Fibroblast of skin of scalp (primary cell): ENCODE results near the gene AP1S3. TPM values are rescaled to one million over a fixed set of nuclear protein-coding genes. Genes with fewer than 3 reads are reported as not detected.
"Not testable (repeated sequence)": the region's sequence is repeated elsewhere in the genome, so short reads cannot be mapped to it uniquely, and the experiment has no call there.

ENCODE experiments used
- DNase-seq: peaks from one replicate; pipeline ENCODE4 v3.0.0-alpha.2; 2013
- polyA plus RNA-seq, 2 experiments: library from polyadenylated mRNA; unstranded; fragments of 120-200 nt; gene quantifications; one replicate each; pipeline ENCODE4 v1.2.1, GENCODE V29; 2013; ENCODE audit not compliant: insufficient read length in 2 of 2

The AP1S3 gene
- 3.3 TPM for polyA plus RNA-seq (2013, experiment 1 of 2; ENCODE audit: insufficient read length)
- polyA plus RNA-seq (2013, experiment 2 of 2; ENCODE audit: insufficient read length): 3.0 TPM

GRCh38 chr2:223837287-223838061, at the start of gene AP1S3:
Gene AP1S3, minus strand, starts transcription at chr2:223837582. Its CDS starts 132 bp downstream, at chr2:223837450.
- peak; percentile 44 for DNase-seq

- DNase-seq: peak; percentile 44
These were observed 49.7 kb upstream of the AP1S3 start for GRCh38 chr2:223887127-223887526.

- no peak for DNase-seq
These were observed 49.3 kb upstream of the AP1S3 start for GRCh38 chr2:223886726-223887125.

GRCh38 chr2:223884399-223884798, 47.0 kb upstream of the AP1S3 start:
- peak; percentile 55 for DNase-seq

- DNase-seq: no peak
These were observed 45.3 kb upstream of the AP1S3 start for GRCh38 chr2:223882715-223883114.

GRCh38 chr2:223880796-223881195, 43.4 kb upstream of the AP1S3 start:
- no peak for DNase-seq

- DNase-seq: no peak
These were observed 40.5 kb upstream of the AP1S3 start for GRCh38 chr2:223877721-223878410.

GRCh38 chr2:223873672-223874071, 36.3 kb upstream of the AP1S3 start:
- no peak for DNase-seq

- not testable (repeated sequence) for DNase-seq
These were observed 35.4 kb upstream of the AP1S3 start for GRCh38 chr2:223872772-223873171.

- not testable (repeated sequence) for DNase-seq
These were observed 34.3 kb upstream of the AP1S3 start for GRCh38 chr2:223871661-223872060.

GRCh38 chr2:223870840-223871611, 33.6 kb upstream of the AP1S3 start:
- peak; percentile 42 for DNase-seq

GRCh38 chr2:223868005-223868404, 30.6 kb upstream of the AP1S3 start:
- DNase-seq: no peak

GRCh38 chr2:223865907-223866508, 28.6 kb upstream of the AP1S3 start:
- DNase-seq: no peak

- DNase-seq: no peak
These were observed 27.7 kb upstream of the AP1S3 start for GRCh38 chr2:223865124-223865523.

- no peak for DNase-seq
These were observed 26.1 kb upstream of the AP1S3 start for GRCh38 chr2:223863491-223863890.

- peak; percentile 90 for DNase-seq
These were observed 23.7 kb upstream of the AP1S3 start for GRCh38 chr2:223860809-223861738.

- DNase-seq: no peak
These were observed 21.7 kb upstream of the AP1S3 start for GRCh38 chr2:223859070-223859469.

- no peak for DNase-seq
These were observed 19.2 kb upstream of the AP1S3 start for GRCh38 chr2:223856584-223856983.

- DNase-seq: no peak
These were observed 18.6 kb upstream of the AP1S3 start for GRCh38 chr2:223856021-223856420.

GRCh38 chr2:223855426-223855825, 18.0 kb upstream of the AP1S3 start:
- DNase-seq: peak; percentile 29

GRCh38 chr2:223854741-223855140, 17.4 kb upstream of the AP1S3 start:
- DNase-seq: no peak
